GM21381 (cell line): ENCODE results near the gene FHAD1.
"Not testable (repeated sequence)": the region's sequence is repeated elsewhere in the genome, so short reads cannot be mapped to it uniquely, and the experiment has no call there.

ENCODE experiments used
- ATAC-seq: cut with Tn5 transposase; IDR thresholded peaks from one replicate; pipeline ENCODE4 v1.9.1; 2021; ENCODE audit warnings: mild to moderate bottlenecking, moderate library complexity; ENCODE audit not compliant: unreplicated experiment

The FHAD1 gene

GRCh38 chr1:15430787-15431570, 184.0 kb downstream of the FHAD1 start:
- ATAC-seq, result no peak

GRCh38 chr1:15431571-15431948, 184.5 kb downstream of the FHAD1 start:
- ATAC-seq, result no peak

- ATAC-seq, result no peak
Measured at GRCh38 chr1:15432324-15432723, 185.3 kb downstream of the FHAD1 start.

GRCh38 chr1:15433471-15433870, 186.4 kb downstream of the FHAD1 start:
- ATAC-seq, result no peak

GRCh38 chr1:15434739-15435138, 187.7 kb downstream of the FHAD1 start:
- ATAC-seq, result not testable (repeated sequence)

GRCh38 chr1:15435239-15436077, 188.4 kb downstream of the FHAD1 start:
- ATAC-seq, result no peak

GRCh38 chr1:15436881-15437442, 189.9 kb downstream of the FHAD1 start:
- ATAC-seq, result no peak

GRCh38 chr1:15439325-15439724, 192.3 kb downstream of the FHAD1 start:
- ATAC-seq, result no peak

- no peak for ATAC-seq
Measured at GRCh38 chr1:15440357-15440756, 193.3 kb downstream of the FHAD1 start.

- ATAC-seq, result no peak
Measured at GRCh38 chr1:15441247-15441646, 194.2 kb downstream of the FHAD1 start.

GRCh38 chr1:15442119-15442518, 195.1 kb downstream of the FHAD1 start:
- no peak for ATAC-seq

GRCh38 chr1:15442759-15443158, 195.7 kb downstream of the FHAD1 start:
- no peak for ATAC-seq

- ATAC-seq, result no peak
Measured at GRCh38 chr1:15443281-15443680, 196.3 kb downstream of the FHAD1 start.

- ATAC-seq, result no peak
Measured at GRCh38 chr1:15444468-15445389, 197.7 kb downstream of the FHAD1 start.

GRCh38 chr1:15445390-15446122, 198.5 kb downstream of the FHAD1 start:
- ATAC-seq, result no peak

- no peak for ATAC-seq
Measured at GRCh38 chr1:15446212-15446611, 199.2 kb downstream of the FHAD1 start.
